ENCODE measurements around the gene PABPC3.

GRCh38 chr13:25131881-25132420, 36.0 kb downstream of the PABPC3 start:
- TF ChIP-seq CTCF (IDR thresholded peaks at IDR 0.05) (no peak), POLR2A (IDR thresholded peaks at IDR 0.05) (no peak), POLR2AphosphoS5 (IDR thresholded peaks at IDR 0.05) (no peak)
